A673 (cell line): ENCODE measurements around the gene GLIPR2. TPM values are rescaled to one million over a fixed set of nuclear protein-coding genes. Genes with fewer than 3 reads are reported as not detected.

Source experiments
- BruUV-seq: library from RNA; stranded (reverse); fragments of 400-500 nt; replicated peaks from 2 replicates; lab custom pipeline; 2021; lab: Mats Ljungman, UMichigan
- CTCF ChIA-PET: fragments of 300-600 bp; sonication (Branson Sonifier 250); formaldehyde crosslinking; loops from one replicate; lab custom pipeline; 2022; ENCODE audit warnings: antibody characterized with exemption; lab: Charles Lee
- POLR2A ChIA-PET: fragments of 300-600 bp; sonication (Branson Sonifier 250); formaldehyde crosslinking; loops from one replicate; lab custom pipeline; 2022; ENCODE audit warnings: antibody characterized with exemption; ENCODE audit not compliant: low non-redundant PET; lab: Charles Lee
- DNase-seq: peaks from one replicate; pipeline ENCODE4 v3.0.0-alpha.2; 2015; ENCODE audit warnings: low spot score
- H3K27ac ChIP-seq: fragments of 200-600 bp; sonication (generic); 2 replicates; pipeline ENCODE4 v1.5.1; 2016; ENCODE audit warnings: mixed run types, low read depth, mild to moderate bottlenecking, mixed read lengths, antibody characterized with exemption, low read length; ENCODE audit not compliant: poor library complexity, severe bottlenecking
- H3K27me3 ChIP-seq: fragments of 200-600 bp; sonication (generic); replicated peaks from 2 replicates; pipeline ENCODE4 v1.6.1; 2017; ENCODE audit warnings: mixed run types, low read depth, mild to moderate bottlenecking, mixed read lengths, antibody characterized with exemption, low read length; ENCODE audit not compliant: insufficient read depth, poor library complexity
- H3K36me3 ChIP-seq: fragments of 200-600 bp; sonication (generic); 2 replicates; pipeline ENCODE4 v1.6.1; 2016; ENCODE audit warnings: mixed run types, mild to moderate bottlenecking, mixed read lengths, antibody characterized with exemption, low read length; ENCODE audit not compliant: insufficient read depth, poor library complexity, severe bottlenecking
- H3K4me1 ChIP-seq: fragments of 200-600 bp; sonication (generic); 2 replicates; pipeline ENCODE4 v1.6.1; 2017; ENCODE audit warnings: mixed run types, mild to moderate bottlenecking, mixed read lengths, antibody characterized with exemption, low read length; ENCODE audit not compliant: insufficient read depth, poor library complexity, severe bottlenecking
- H3K4me3 ChIP-seq: fragments of 200-600 bp; sonication (generic); 2 replicates; pipeline ENCODE4 v1.5.1; 2016; ENCODE audit warnings: low read depth, mixed run types, mild to moderate bottlenecking, mixed read lengths, low read length; ENCODE audit not compliant: poor library complexity, severe bottlenecking
- H3K9me3 ChIP-seq: fragments of 200-600 bp; sonication (generic); 2 replicates; pipeline ENCODE4 v1.6.1; 2016; ENCODE audit warnings: mixed run types, low read depth, mild to moderate bottlenecking, mixed read lengths, antibody characterized with exemption, low read length; ENCODE audit not compliant: poor library complexity, severe bottlenecking
- CTCF ChIP-seq: fragments of 300-800, 200-600 bp; sonication (generic); conservative IDR thresholded peaks from 2 replicates; pipeline ENCODE4 v1.5.1; 2017; ENCODE audit warnings: low read depth, mild to moderate bottlenecking, antibody characterized with exemption, low read length, moderate library complexity, mixed read lengths
- EZH2 ChIP-seq: fragments of 200-600 bp; sonication (generic); IDR thresholded peaks from 2 replicates; pipeline ENCODE4 v1.6.1; 2017; ENCODE audit warnings: borderline replicate concordance, low read depth, mild to moderate bottlenecking, mixed read lengths, antibody characterized with exemption, low read length; ENCODE audit not compliant: poor library complexity, severe bottlenecking
- intact Hi-C: fragments of 100-400 bp; cut with micrococcal nuclease; formaldehyde crosslinking; loops from one replicate; pipeline ENCODE4 v1.10.0; 2022; ENCODE audit not compliant: unreplicated experiment
- total RNA-seq: library from RNA; stranded (reverse); gene quantifications from 2 replicates; pipeline ENCODE4 v1.2.3, GENCODE V29; 2021

The GLIPR2 gene
- total RNA-seq, 1 experiment from 2014 or later, result 5.0 TPM

GRCh38 chr9:36136894-36137391 is 410 bp downstream of the GLIPR2 start:
- TF ChIP-seq CTCF (no peak), EZH2 (no peak)
- Histone ChIP-seq H3K4me1 (no peaks in the 10 kb centered on the region), H3K9me3 (no peaks in the 10 kb centered on the region), H3K36me3 (no peaks in the 10 kb centered on the region), H3K27ac (no peak overlapping the region), H3K4me3 (peak overlapping the region; percentile 70), H3K27me3 (no peaks in the 10 kb centered on the region)
- ChIA-PET POLR2A (interaction anchor here (0.8 kb wide), 1 partner anchor 62 kb away, joined by 3 read pairs; no protein-coding TSS in a partner anchor), CTCF (no interaction called here)
- no TSS peak for BruUV-seq
- intact Hi-C loops, result no loop called here
- DNase-seq, result no peak

- H3K27me3 ChIP-seq, result no peaks in the 10 kb centered on the region
- intact Hi-C loops, result no loop called here
- no peaks in the 10 kb centered on the region for H3K4me1 ChIP-seq
- CTCF ChIA-PET, result no interaction called here
- H3K27ac ChIP-seq, result no peak overlapping the region
- no peaks in the 10 kb centered on the region for H3K36me3 ChIP-seq
- TF ChIP-seq CTCF (no peak), EZH2 (no peak)
- no peak for DNase-seq
- peak overlapping the region; percentile 70 for H3K4me3 ChIP-seq
- POLR2A ChIA-PET, result no interaction called here
- H3K9me3 ChIP-seq, result no peaks in the 10 kb centered on the region
- BruUV-seq, result no TSS peak
Measured at GRCh38 chr9:36137392-36138004, 965 bp downstream of the GLIPR2 start.

GRCh38 chr9:36138496-36138895 is 2.0 kb downstream of the GLIPR2 start:
- no peaks in the 10 kb centered on the region for H3K36me3 ChIP-seq
- no peak overlapping the region for H3K27ac ChIP-seq
- no peak overlapping the region for H3K4me3 ChIP-seq
- DNase-seq, result no peak
- TF ChIP-seq CTCF (no peak), EZH2 (no peak)
- H3K27me3 ChIP-seq, result no peaks in the 10 kb centered on the region
- intact Hi-C loops, result no loop called here
- ChIA-PET POLR2A (no interaction called here), CTCF (no interaction called here)
- no peaks in the 10 kb centered on the region for H3K4me1 ChIP-seq
- no TSS peak for BruUV-seq
- H3K9me3 ChIP-seq, result no peaks in the 10 kb centered on the region
